Bronchial epithelial cell (primary cell): Measurements from ENCODE around the gene PPT2. TPM values are rescaled to one million over a fixed set of nuclear protein-coding genes. Genes with fewer than 3 reads are reported as not detected.

ENCODE experiments used
- DNase-seq: peaks from one replicate; pipeline ENCODE4 v3.0.0-alpha.2; 2010; ENCODE audit warnings: low read depth
- FAIRE-seq: peaks from 2 replicates; lab custom pipeline; 2011; peaks lifted over from hg19 to GRCh38; lab: Jason Lieb, UNC
- H3K27me3 ChIP-seq: 2 replicates; pipeline ENCODE4 v1.5.1; 2011; ENCODE audit warnings: low read length; ENCODE audit not compliant: control insufficient read depth, insufficient read depth
- H3K36me3 ChIP-seq: 2 replicates; pipeline ENCODE4 v1.5.1; 2011; ENCODE audit warnings: low read length; ENCODE audit not compliant: control insufficient read depth, insufficient read depth
- H3K4me3 ChIP-seq: 2 replicates; pipeline ENCODE4 v1.5.1; 2011; ENCODE audit warnings: mild to moderate bottlenecking, low read depth, low read length, control low read depth
- total RNA-seq: library from RNA; depleted of rRNA; stranded (reverse); fragments of >200 nt; gene quantifications from 2 replicates; pipeline ENCODE4 v1.2.1, GENCODE V29; 2014
- TF ChIP-seq, protein P1 (sequence below): IDR thresholded peaks from 2 replicates; pipeline ENCODE4 v1.5.1; 2011; ENCODE audit warnings: mild to moderate bottlenecking, moderate library complexity, low read length, control low read depth, inconsistent platforms; ENCODE audit not compliant: insufficient read depth, severe bottlenecking

PPT2 gene
- total RNA-seq, 1 donor from 2014 or later = 5.8 TPM

DNA sequence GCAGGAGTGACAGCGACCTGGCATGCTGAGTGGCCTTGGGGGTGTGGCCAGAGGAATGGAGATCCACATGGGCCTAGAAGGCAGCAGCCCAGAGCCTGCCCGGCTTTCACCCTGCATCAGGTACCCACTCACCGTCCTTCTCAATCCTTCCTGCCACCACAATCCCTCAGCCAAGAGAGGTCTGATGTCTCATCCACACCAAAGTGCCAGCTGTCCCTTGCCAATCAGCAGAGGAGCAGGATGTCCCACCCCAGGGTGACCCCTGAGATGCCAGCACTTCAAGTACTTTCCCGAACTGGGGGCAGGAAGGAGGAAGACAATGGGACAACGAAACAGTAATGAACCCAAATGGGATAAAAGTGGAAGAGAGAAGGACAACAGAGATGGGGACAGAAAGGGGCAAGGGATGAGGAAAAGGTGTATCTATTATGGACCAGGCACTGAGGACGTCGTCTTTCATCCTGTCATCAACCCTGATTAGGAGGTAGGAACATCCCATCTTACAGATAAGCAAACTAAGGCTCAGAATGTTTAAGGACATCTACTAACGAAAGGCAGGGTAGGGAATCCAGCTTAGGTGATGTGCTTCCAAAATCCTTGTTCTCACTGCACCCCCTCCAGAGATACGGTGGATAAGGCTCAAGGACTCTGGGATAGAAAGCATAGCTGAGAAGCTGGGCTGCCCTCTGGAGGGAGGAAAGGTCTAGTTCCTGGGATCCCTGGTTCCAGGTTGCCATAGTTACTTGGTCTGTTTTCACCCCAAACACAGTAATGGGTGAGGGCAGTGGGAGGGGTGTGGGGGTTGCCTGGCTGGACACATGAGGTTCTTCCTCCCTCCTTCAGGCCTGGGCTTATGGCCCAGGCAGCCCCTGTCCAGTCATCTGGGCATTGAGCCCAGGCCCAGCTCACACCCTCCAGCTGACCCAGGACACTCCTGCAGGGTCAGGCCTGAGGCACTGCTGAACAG lies 40.3 kb upstream of the PPT2 start:
- TF ChIP-seq, protein P1, sequence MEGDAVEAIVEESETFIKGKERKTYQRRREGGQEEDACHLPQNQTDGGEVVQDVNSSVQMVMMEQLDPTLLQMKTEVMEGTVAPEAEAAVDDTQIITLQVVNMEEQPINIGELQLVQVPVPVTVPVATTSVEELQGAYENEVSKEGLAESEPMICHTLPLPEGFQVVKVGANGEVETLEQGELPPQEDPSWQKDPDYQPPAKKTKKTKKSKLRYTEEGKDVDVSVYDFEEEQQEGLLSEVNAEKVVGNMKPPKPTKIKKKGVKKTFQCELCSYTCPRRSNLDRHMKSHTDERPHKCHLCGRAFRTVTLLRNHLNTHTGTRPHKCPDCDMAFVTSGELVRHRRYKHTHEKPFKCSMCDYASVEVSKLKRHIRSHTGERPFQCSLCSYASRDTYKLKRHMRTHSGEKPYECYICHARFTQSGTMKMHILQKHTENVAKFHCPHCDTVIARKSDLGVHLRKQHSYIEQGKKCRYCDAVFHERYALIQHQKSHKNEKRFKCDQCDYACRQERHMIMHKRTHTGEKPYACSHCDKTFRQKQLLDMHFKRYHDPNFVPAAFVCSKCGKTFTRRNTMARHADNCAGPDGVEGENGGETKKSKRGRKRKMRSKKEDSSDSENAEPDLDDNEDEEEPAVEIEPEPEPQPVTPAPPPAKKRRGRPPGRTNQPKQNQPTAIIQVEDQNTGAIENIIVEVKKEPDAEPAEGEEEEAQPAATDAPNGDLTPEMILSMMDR = no peak
- H3K4me3 ChIP-seq = no peak overlapping the region
- H3K36me3 ChIP-seq = peaks cover 24% of the 10 kb centered on the region
- FAIRE-seq (no peak), DNase-seq (no peak)
- peaks cover 2% of the 10 kb centered on the region for H3K27me3 ChIP-seq

DNA sequence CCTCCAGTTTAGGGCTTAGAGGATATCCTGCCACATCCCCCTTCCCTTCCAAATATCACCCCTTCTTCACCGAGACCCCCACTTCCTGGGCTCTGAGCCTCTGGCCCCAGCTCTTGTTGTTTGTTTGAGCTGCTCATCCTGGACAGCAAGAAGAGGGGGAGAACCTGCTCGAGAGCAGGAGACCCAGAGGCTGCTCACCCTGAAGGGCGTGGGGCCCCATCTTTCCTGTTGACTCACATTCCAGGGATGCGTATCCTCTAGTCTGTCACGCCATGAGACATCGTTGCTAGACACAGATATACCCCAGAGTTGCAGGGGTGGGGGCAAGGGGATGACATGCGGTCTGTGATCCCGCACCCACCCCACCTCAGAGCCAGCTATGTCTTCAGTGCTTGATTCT lies 39.1 kb upstream of the PPT2 start:
- TF ChIP-seq, protein P1 = no peak
- DNase-seq (no peak), FAIRE-seq (no peak)
- Histone ChIP-seq H3K36me3 (peaks cover 26% of the 10 kb centered on the region), H3K4me3 (no peak overlapping the region), H3K27me3 (no peaks in the 10 kb centered on the region)

DNA sequence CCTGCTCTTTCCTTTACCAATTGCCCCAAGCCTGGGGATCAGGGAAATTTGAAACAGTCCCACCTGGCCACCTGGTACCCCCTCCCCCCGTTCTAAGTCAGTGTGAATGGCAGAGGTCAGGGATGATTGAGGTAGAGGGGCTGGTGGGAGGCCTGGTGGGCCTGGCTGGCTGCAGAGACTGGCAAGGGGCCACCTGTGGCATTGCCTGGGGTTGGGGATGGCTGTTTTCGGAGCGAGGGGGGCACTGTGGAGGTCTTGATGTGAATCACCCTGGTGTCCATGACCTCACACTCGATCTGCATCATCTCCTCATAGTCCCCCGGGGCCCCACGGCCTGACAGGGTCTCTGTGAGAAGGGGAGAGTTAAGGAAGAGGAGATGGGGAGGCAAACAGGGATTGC lies 38.3 kb upstream of the PPT2 start:
- no peak overlapping the region for H3K4me3 ChIP-seq
- FAIRE-seq (no peak), DNase-seq (no peak)
- TF ChIP-seq, protein P1 = no peak
- H3K36me3 ChIP-seq = peaks cover 28% of the 10 kb centered on the region
- no peaks in the 10 kb centered on the region for H3K27me3 ChIP-seq

DNA sequence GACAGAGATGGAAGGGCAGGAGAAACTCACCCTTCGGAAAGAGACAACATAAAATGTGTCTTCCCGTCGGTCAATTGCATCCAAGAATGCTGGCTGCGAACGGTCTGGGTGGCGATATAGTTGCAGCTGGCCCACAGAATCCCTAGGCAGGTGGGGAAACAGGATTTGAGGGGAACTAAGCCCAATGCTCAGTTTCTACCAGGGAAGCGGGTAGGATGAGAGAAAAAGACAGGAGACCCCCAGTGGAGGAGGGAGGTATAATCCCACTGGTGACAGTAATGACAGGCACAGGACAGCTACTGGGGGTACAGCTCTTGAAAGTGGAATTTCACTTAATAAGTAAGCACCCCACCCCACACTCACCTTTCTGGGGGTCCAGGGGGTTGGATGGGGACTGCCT lies 37.3 kb upstream of the PPT2 start:
- no peak for FAIRE-seq
- Histone ChIP-seq H3K27me3 (no peaks in the 10 kb centered on the region), H3K36me3 (peaks cover 33% of the 10 kb centered on the region), H3K4me3 (no peak overlapping the region)
- DNase-seq = no peak
- TF ChIP-seq, protein P1 = no peak

DNA sequence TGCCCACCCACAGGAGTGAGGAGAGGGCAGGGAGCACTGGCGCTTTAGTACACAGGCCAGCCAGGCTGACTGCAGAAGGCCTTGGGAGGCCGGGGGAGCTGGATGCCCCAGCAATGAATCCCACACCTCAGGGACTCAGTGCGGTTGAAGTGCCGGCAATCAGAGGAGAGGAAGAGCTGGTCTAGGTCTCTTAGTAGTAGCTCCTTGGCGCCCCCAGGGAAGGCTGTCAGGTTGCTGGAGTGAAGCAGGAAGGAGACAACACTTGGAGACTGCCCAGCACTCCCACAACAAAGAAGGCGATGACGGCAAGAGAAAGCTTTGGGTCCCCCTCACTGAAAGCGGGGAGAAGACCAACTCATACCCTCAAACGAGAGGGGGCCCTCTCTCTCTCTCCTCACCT lies 36.5 kb upstream of the PPT2 start:
- no peaks in the 10 kb centered on the region for H3K27me3 ChIP-seq
- H3K36me3 ChIP-seq = peaks cover 37% of the 10 kb centered on the region
- TF ChIP-seq, protein P1 = no peak
- no peak overlapping the region for H3K4me3 ChIP-seq
- no peak for FAIRE-seq
- DNase-seq = no peak
